Astrocyte of the cerebellum (primary cell): ENCODE measurements around the gene UBE2E3.

Source experiments
- DNase-seq: peaks from one replicate; pipeline ENCODE4 v3.0.0-alpha.2; 2011; ENCODE audit warnings: low read depth
- H3K4me3 ChIP-seq: 2 replicates; pipeline ENCODE4 v1.5.1; 2011; ENCODE audit warnings: mild to moderate bottlenecking, low read depth, low read length, moderate library complexity
- CTCF ChIP-seq: IDR thresholded peaks from 2 replicates; pipeline ENCODE4 v1.5.1; 2012; ENCODE audit warnings: low read length, low read depth, moderate library complexity, mild to moderate bottlenecking; ENCODE audit errors: missing control alignments
- in situ Hi-C: cut with HindIII; loops from 2 replicates; pipeline ENCODE4 v1.10.0; 2017; ENCODE audit warnings: low sequenced_read_pairs

UBE2E3 gene

GRCh38 chr2:180985771-180986395, 5.5 kb downstream of the UBE2E3 start:
- no peak for DNase-seq
- no peak overlapping the region for H3K4me3 ChIP-seq
- TF ChIP-seq CTCF, result no peak
- in situ Hi-C loops, result no loop called here

- DNase-seq, result no peak
- in situ Hi-C loops, result no loop called here
- no peak overlapping the region for H3K4me3 ChIP-seq
- TF ChIP-seq CTCF, result no peak
Observed at GRCh38 chr2:180987146-180987545, 6.7 kb downstream of the UBE2E3 start.

- no peak for TF ChIP-seq CTCF
- in situ Hi-C loops, result no loop called here
- no peak for DNase-seq
Observed at GRCh38 chr2:180990337-180990736, 9.9 kb downstream of the UBE2E3 start.

GRCh38 chr2:180990794-180991193, 10.4 kb downstream of the UBE2E3 start:
- no peak overlapping the region for H3K4me3 ChIP-seq
- in situ Hi-C loops, result no loop called here
- TF ChIP-seq CTCF, result no peak
- DNase-seq, result no peak

More at GRCh38 chr2:180990337-180990736, 9.9 kb downstream of the UBE2E3 start:
- H3K4me3 ChIP-seq, result no peak overlapping the region

GRCh38 chr2:180991361-180991760, 11.0 kb downstream of the UBE2E3 start:
- DNase-seq, result no peak
- TF ChIP-seq CTCF, result no peak
- no peak overlapping the region for H3K4me3 ChIP-seq

GRCh38 chr2:180991820-180992219, 11.4 kb downstream of the UBE2E3 start:
- no peak overlapping the region for H3K4me3 ChIP-seq
- TF ChIP-seq CTCF, result no peak
- in situ Hi-C loops, result no loop called here
- DNase-seq, result no peak

More at GRCh38 chr2:180991361-180991760, 11.0 kb downstream of the UBE2E3 start:
- in situ Hi-C loops, result no loop called here

- no peak for TF ChIP-seq CTCF
Observed at GRCh38 chr2:180992994-180993393, 12.6 kb downstream of the UBE2E3 start.

More at GRCh38 chr2:180992994-180993393, 12.6 kb downstream of the UBE2E3 start:
- H3K4me3 ChIP-seq, result no peak overlapping the region
- in situ Hi-C loops, result no loop called here
- no peak for DNase-seq
